WTC11 (cell line): ENCODE data around the gene PLCH2. TPM values are rescaled to one million over a fixed set of nuclear protein-coding genes. Genes with fewer than 3 reads are reported as not detected.

Experiments used
- ATAC-seq: fragments of 200-7000 bp; cut with Tn5 transposase; 2 replicates; pipeline ENCODE4 v1.10.0; 2021; ENCODE audit warnings: mild to moderate bottlenecking, moderate library complexity
- CTCF ChIA-PET: fragments of 300-600 bp; sonication (Branson Sonifier 250); formaldehyde crosslinking; loops from one replicate; lab custom pipeline; 2021; ENCODE audit warnings: antibody characterized with exemption; lab: Charles Lee
- POLR2A ChIA-PET: fragments of 350-600 bp; sonication (Branson Sonifier 250); formaldehyde crosslinking; loops from one replicate; lab custom pipeline; 2021; ENCODE audit warnings: antibody characterized with exemption; lab: Charles Lee
- DNase-seq: peaks from one replicate; pipeline ENCODE4 v3.0.0; 2021; ENCODE audit warnings: low spot score
- H3K27ac Mint-ChIP-seq: 2 replicates; pipeline ENCODE4 v1.8.0; 2021; ENCODE audit warnings: mixed read lengths
- H3K27me3 Mint-ChIP-seq: 2 replicates; pipeline ENCODE4 v1.8.0; 2021; ENCODE audit warnings: low read depth, mild to moderate bottlenecking, moderate library complexity, mixed read lengths
- H3K36me3 Mint-ChIP-seq: 2 replicates; pipeline ENCODE4 v1.8.0; 2021; ENCODE audit warnings: mixed read lengths
- H3K4me1 Mint-ChIP-seq: 2 replicates; pipeline ENCODE4 v1.8.0; 2022; ENCODE audit warnings: mixed read lengths
- H3K4me3 Mint-ChIP-seq: 2 replicates; pipeline ENCODE4 v1.8.0; 2021; ENCODE audit warnings: mild to moderate bottlenecking, moderate library complexity, mixed read lengths
- H3K9me3 Mint-ChIP-seq: 2 replicates; pipeline ENCODE4 v1.8.0; 2021; ENCODE audit warnings: mixed read lengths
- ATF6 ChIP-seq: sonication (generic); formaldehyde crosslinking; IDR thresholded peaks from 2 replicates; pipeline ENCODE4 v1.8.1; 2023; ENCODE audit warnings: mild to moderate bottlenecking, missing genetic modification reagents
- E2F5 ChIP-seq: sonication (generic); formaldehyde crosslinking; IDR thresholded peaks from 2 replicates; pipeline ENCODE4 v1.8.1; 2022; ENCODE audit warnings: mild to moderate bottlenecking, moderate library complexity, missing genetic modification reagents
- GABPB1 ChIP-seq: sonication (generic); formaldehyde crosslinking; IDR thresholded peaks from 2 replicates; pipeline ENCODE4 v1.8.1; 2023; ENCODE audit warnings: mild to moderate bottlenecking, missing genetic modification reagents
- HMGA2 ChIP-seq: fragments of 250-450 bp; sonication (Bioruptor Pico); IDR thresholded peaks from 2 replicates; pipeline ENCODE4 v1.4.0; 2021; ENCODE audit warnings: mild to moderate bottlenecking, moderate library complexity
- HMGXB4 ChIP-seq: sonication (generic); formaldehyde crosslinking; IDR thresholded peaks from 2 replicates; pipeline ENCODE4 v1.8.1; 2023; ENCODE audit warnings: mild to moderate bottlenecking, moderate library complexity, missing genetic modification reagents
- JUN ChIP-seq: sonication (generic); formaldehyde crosslinking; IDR thresholded peaks from 2 replicates; pipeline ENCODE4 v1.8.0; 2023; ENCODE audit warnings: mild to moderate bottlenecking, missing genetic modification reagents
- MLX ChIP-seq: sonication (generic); formaldehyde crosslinking; IDR thresholded peaks from 2 replicates; pipeline ENCODE4 v1.8.1; 2023; ENCODE audit warnings: mild to moderate bottlenecking, missing genetic modification reagents, moderate library complexity
- PREB ChIP-seq: sonication (generic); formaldehyde crosslinking; IDR thresholded peaks from 2 replicates; pipeline ENCODE4 v1.8.1; 2022; ENCODE audit warnings: mild to moderate bottlenecking, missing genetic modification reagents, moderate library complexity, borderline replicate concordance
- TEAD1 ChIP-seq: sonication (generic); formaldehyde crosslinking; IDR thresholded peaks from 2 replicates; pipeline ENCODE4 v1.8.0; 2022; ENCODE audit warnings: mild to moderate bottlenecking, missing genetic modification reagents
- TEAD4 ChIP-seq: sonication (generic); formaldehyde crosslinking; IDR thresholded peaks from 2 replicates; pipeline ENCODE4 v1.8.0; 2022; ENCODE audit warnings: mild to moderate bottlenecking, missing genetic modification reagents
- TP53 ChIP-seq: sonication (generic); formaldehyde crosslinking; IDR thresholded peaks from 2 replicates; pipeline ENCODE4 v1.8.1; 2023; ENCODE audit warnings: mild to moderate bottlenecking, missing genetic modification reagents
- ZBTB21 ChIP-seq: sonication (generic); formaldehyde crosslinking; IDR thresholded peaks from 2 replicates; pipeline ENCODE4 v1.8.1; 2023; ENCODE audit warnings: mild to moderate bottlenecking, missing genetic modification reagents, borderline replicate concordance
- ZBTB43 ChIP-seq: sonication (generic); formaldehyde crosslinking; IDR thresholded peaks from 2 replicates; pipeline ENCODE4 v1.8.1; 2023; ENCODE audit warnings: mild to moderate bottlenecking, missing genetic modification reagents
- ZNF281 ChIP-seq: sonication (generic); formaldehyde crosslinking; IDR thresholded peaks from 2 replicates; pipeline ENCODE4 v1.8.0; 2023; ENCODE audit warnings: mild to moderate bottlenecking, missing genetic modification reagents
- ZNF416 ChIP-seq: fragments of 250-450 bp; sonication (Bioruptor Pico); IDR thresholded peaks from 2 replicates; pipeline ENCODE4 v1.9.0; 2021; ENCODE audit warnings: mild to moderate bottlenecking, inconsistent platforms
- total RNA-seq: library from RNA; stranded (reverse); gene quantifications from 3 replicates; pipeline ENCODE4 v1.2.3, GENCODE V29; 2021
- TF ChIP-seq, protein P1 (sequence below): fragments of 200-600 bp; IDR thresholded peaks from 2 replicates; pipeline ENCODE4 v1.8.0; 2022; ENCODE audit warnings: antibody characterized with exemption

Gene PLCH2
- total RNA-seq, 1 experiment from 2014 or later = 0.17 TPM

- TF ChIP-seq TP53 (CRISPR knock-in tag) = no peak
- no peak for TF ChIP-seq MLX (CRISPR knock-in tag)
- Mint-ChIP-seq H3K27me3 (peaks cover 7% of the 10 kb centered on the region), H3K4me1 (no peaks in the 10 kb centered on the region), H3K9me3 (peaks cover 15% of the 10 kb centered on the region), H3K27ac (no peak overlapping the region), H3K36me3 (peaks cover 5% of the 10 kb centered on the region; the same call in 1 of the 2 replicates), H3K4me3 (no peak overlapping the region)
- DNase-seq = no peak
- ChIA-PET CTCF (no interaction called here), POLR2A (no interaction called here)
- ATAC-seq = no peak
These were observed 10.0 kb downstream of the PLCH2 start for GRCh38 chr1:2486041-2486440.

DNA sequence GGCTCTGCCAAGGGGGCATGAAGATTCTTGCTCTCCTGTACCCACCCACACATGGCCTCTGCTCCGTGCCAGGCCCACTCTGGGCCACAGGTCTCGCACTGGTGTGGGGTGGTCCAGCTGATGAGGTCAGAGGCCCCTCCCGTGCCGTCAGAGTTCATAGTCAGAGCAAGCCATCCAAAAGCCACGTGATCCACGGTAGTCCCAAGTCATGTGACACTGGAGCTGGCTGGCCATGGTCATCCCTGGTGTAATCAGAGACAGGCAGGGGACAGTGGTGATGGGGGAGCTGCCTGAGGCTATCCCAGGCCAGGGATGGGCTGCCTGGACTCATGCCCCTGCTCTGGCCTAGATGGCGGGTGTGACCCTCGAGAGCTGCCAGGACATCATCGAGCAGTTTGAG, 10.5 kb downstream of the PLCH2 start:
- Mint-ChIP-seq H3K9me3 (peaks cover 15% of the 10 kb centered on the region), H3K27me3 (peaks cover 7% of the 10 kb centered on the region), H3K27ac (no peak overlapping the region), H3K4me3 (no peak overlapping the region), H3K4me1 (no peaks in the 10 kb centered on the region), H3K36me3 (peaks cover 5% of the 10 kb centered on the region; the same call in 1 of the 2 replicates)
- DNase-seq = no peak
- TF ChIP-seq TEAD4 (CRISPR knock-in tag) (no peak), PREB (CRISPR knock-in tag) (no peak), GABPB1 (CRISPR knock-in tag) (no peak), ZBTB21 (no peak), ZBTB43 (CRISPR knock-in tag) (no peak), TEAD1 (CRISPR knock-in tag) (no peak), HMGA2 (CRISPR knock-in tag) (no peak), JUN (CRISPR knock-in tag) (no peak), E2F5 (CRISPR knock-in tag) (no peak), ZNF281 (no peak)
- TF ChIP-seq, protein P1, sequence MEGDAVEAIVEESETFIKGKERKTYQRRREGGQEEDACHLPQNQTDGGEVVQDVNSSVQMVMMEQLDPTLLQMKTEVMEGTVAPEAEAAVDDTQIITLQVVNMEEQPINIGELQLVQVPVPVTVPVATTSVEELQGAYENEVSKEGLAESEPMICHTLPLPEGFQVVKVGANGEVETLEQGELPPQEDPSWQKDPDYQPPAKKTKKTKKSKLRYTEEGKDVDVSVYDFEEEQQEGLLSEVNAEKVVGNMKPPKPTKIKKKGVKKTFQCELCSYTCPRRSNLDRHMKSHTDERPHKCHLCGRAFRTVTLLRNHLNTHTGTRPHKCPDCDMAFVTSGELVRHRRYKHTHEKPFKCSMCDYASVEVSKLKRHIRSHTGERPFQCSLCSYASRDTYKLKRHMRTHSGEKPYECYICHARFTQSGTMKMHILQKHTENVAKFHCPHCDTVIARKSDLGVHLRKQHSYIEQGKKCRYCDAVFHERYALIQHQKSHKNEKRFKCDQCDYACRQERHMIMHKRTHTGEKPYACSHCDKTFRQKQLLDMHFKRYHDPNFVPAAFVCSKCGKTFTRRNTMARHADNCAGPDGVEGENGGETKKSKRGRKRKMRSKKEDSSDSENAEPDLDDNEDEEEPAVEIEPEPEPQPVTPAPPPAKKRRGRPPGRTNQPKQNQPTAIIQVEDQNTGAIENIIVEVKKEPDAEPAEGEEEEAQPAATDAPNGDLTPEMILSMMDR = no peak
- CTCF ChIA-PET = no interaction called here
- ATAC-seq = no peak
- POLR2A ChIA-PET = no interaction called here

GRCh38 chr1:2488688-2489087, 12.6 kb downstream of the PLCH2 start:
- DNase-seq (no peak), ATAC-seq (no peak)
- H3K27ac Mint-ChIP-seq = no peak overlapping the region
- H3K27me3 Mint-ChIP-seq = peaks cover 7% of the 10 kb centered on the region
- ChIA-PET CTCF (interaction anchor here (1.6 to 1.7 kb wide), 2 partner anchors 12 to 18 kb away, joined by 5 to 7 read pairs; no protein-coding TSS in a partner anchor), POLR2A (no interaction called here)
- H3K4me3 Mint-ChIP-seq = no peak overlapping the region
- H3K4me1 Mint-ChIP-seq = no peaks in the 10 kb centered on the region
- H3K36me3 Mint-ChIP-seq = peaks cover 5% of the 10 kb centered on the region; the same call in 1 of the 2 replicates
- H3K9me3 Mint-ChIP-seq = peaks cover 15% of the 10 kb centered on the region
- TF ChIP-seq ZNF416 (CRISPR knock-in tag) = no peak
- no peak for TF ChIP-seq TP53 (CRISPR knock-in tag)
- no peak for TF ChIP-seq ATF6 (CRISPR knock-in tag)
- no peak for TF ChIP-seq TEAD1 (CRISPR knock-in tag)
- no peak for TF ChIP-seq HMGXB4 (CRISPR knock-in tag)
- no peak for TF ChIP-seq ZNF281
